NCI-H1417 (cell line): Measurements from ENCODE around the gene NADSYN1.

ENCODE experiments used
- DNase-seq, 3 experiments: peaks; one replicate each; lab custom pipeline; 2025; lab: John Stamatoyannopoulos, UW

NADSYN1 gene

DNA sequence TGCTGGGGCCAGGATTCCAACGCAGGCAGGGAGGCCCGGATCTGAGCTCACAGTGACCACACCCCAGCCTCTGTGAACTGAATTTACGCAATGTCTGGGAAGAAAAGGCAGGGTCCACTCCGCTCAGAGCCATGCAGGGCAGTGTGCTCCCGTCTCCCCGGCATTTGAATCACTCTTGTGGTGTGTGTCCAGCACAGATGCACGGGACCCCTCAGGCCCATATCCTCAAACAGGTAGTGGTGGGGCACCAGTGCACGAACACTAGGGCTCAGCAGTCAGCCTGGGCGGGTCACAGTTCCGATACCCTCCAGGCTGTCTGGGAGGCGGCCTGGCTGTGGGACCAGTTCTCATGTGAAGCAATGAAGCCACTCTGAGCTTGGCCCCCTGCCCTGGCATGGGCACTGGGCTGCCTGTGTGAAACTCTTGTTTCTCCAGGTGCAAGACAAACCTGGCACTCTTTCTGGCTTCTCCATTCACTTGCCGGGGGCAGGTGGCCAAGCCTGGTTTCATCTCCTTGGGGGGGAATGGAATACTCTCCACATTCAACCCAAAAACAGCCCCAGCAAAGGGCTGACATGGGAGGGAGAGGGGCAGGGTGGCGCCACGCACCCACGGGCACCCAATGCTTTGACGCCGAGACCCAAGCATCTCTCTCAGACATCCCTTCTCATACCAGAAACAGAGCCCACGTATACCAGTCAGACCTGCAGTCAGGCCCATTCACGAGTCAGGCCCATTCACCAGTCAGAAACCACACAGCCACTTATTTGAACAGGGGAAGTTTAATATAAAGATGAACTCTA lies 19.2 kb upstream of the NADSYN1 start:
- DNase-seq = no peak

GRCh38 chr11:71434576-71435130 lies 18.4 kb upstream of the NADSYN1 start:
- no peak for DNase-seq

- no peak for DNase-seq
Measured at GRCh38 chr11:71435278-71435951, 17.6 kb upstream of the NADSYN1 start.

DNA sequence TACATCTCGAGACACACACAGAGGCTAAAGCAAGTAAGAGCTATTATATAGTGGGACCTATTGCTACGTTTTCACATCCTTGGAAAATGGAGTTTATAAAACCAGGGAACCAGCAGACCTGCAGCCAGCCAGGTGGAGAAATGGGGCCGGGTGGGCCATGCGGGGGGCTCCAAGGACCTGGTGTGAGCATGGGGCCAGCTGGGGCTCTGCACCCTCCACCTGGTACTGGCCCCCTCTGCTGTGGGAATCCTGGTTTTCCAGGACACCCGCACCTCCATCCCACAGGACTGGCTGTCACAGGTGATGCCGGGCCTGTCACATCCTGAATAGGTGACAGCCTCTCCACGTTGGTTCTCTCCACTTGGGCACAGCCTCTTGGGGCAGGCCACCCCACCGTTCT lies 16.1 kb upstream of the NADSYN1 start:
- no peak for DNase-seq

- no peak for DNase-seq
Measured at GRCh38 chr11:71437399-71437798, 15.6 kb upstream of the NADSYN1 start.

- DNase-seq = no peak
Measured at GRCh38 chr11:71437879-71438278, 15.1 kb upstream of the NADSYN1 start.

DNA sequence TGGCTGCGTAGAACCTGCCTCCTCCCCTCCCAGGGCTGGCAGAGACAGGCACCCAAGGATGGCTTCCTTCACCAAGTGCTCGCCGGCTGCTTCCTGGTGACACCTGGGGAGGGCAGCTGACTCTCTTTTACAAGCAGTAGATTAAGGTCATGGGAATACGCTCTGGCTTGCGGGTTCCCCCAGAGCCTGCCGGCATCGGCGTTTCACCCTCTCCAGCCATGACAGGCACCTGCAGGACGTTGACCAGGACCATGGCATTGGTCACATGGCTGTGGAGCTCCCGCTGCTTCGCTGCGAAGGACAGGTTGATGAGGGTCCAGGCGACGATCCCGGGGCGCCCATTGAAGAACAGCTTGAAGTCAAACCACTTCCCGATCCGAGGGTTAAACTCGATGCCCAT lies 14.4 kb upstream of the NADSYN1 start:
- DNase-seq = no peak

- DNase-seq = no peak
Measured at GRCh38 chr11:71440021-71440755, 12.8 kb upstream of the NADSYN1 start.

- no peak for DNase-seq
Measured at GRCh38 chr11:71441251-71441650, 11.8 kb upstream of the NADSYN1 start.

GRCh38 chr11:71442123-71442522 lies 10.9 kb upstream of the NADSYN1 start:
- DNase-seq = no peak

DNA sequence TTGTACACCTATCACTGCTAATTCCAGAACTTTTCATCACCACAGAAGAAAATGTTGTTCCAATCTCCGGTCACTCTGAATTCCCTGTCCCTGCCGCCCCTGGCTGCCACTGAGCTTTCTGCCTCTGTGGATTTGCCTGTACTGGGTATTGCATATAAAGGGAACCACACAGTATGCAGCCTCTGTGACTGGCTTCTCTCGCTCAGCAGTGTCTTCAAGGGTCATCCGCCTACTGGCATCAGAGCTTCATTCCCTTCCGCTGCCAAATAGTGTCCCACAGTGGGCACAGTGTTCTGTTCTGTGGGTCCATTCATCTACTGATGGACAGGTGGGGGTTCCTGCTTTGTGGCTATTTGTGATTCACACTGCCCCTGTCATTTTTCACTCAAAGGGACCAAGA lies 10.1 kb upstream of the NADSYN1 start:
- DNase-seq = no peak

DNA sequence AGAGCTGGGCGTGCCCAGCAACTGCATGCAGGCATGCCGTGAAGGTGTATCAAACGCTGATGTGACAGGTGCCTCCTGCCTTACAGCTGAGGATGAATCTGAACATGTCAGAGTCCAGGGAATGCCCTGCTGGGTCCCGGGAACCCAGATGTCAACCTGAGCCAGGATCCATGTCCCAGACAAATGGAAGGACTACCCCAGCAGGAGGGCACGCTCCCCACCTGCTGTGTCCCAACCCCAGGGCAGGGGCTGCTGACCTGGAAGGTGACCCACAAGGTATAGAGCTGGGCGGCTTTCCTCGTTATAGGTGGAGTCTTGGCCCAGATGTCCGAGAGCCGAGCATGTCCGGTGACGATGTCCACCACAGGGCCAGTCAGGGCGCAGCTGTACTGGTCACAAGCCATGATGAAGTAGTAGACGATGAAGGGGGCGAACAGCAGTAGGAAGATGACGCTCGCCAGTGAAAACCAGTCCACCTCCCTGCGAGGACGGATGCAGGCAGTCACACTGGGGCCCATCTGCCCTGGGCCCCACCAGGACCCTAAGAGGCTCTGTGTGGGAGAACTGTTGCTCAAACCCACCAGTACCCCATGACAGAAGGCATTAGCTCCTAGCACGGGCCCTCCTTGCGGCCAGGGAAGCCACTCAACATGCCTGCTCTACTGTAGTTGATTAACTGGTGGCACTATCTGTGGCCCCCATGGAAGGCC lies 9.1 kb upstream of the NADSYN1 start:
- DNase-seq = no peak

DNA sequence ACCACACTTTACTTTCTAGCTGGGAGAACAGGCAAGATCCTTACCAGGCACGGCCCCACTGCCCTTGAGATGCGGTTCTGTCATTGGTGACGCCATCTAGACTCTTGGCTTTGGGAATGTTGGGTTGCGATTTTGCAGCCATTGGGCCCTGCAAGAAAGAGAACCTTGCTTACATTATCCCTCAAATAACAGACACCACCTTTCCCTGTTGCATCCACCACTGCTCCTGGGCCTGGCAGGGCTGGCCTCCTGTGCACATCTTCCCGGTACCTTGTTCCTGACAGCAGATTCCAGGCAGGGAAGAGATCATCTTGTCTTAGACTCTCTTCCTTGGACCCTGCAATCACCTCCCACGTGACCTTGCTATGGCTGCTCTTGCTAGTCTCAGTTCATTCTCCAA lies 8.2 kb upstream of the NADSYN1 start:
- no peak for DNase-seq

DNA sequence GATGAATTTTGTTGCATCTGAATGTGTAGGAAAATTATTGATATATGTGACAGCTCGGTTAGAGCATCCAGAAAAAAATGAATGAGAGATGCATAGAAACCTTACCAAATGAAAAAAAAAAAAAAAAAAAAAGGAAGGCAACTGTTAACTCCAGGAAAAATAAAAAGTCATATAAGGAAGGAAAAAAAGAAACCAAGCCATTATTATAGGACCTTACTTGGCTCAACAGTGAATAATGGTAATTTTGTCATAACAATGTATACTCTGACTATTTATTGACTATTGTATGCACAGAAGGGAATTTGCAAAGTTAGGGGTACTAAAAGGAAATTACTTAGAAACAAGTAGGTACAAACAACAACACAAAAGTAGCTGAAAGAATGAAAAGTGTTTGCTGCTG lies 6.9 kb upstream of the NADSYN1 start:
- no peak for DNase-seq

DNA sequence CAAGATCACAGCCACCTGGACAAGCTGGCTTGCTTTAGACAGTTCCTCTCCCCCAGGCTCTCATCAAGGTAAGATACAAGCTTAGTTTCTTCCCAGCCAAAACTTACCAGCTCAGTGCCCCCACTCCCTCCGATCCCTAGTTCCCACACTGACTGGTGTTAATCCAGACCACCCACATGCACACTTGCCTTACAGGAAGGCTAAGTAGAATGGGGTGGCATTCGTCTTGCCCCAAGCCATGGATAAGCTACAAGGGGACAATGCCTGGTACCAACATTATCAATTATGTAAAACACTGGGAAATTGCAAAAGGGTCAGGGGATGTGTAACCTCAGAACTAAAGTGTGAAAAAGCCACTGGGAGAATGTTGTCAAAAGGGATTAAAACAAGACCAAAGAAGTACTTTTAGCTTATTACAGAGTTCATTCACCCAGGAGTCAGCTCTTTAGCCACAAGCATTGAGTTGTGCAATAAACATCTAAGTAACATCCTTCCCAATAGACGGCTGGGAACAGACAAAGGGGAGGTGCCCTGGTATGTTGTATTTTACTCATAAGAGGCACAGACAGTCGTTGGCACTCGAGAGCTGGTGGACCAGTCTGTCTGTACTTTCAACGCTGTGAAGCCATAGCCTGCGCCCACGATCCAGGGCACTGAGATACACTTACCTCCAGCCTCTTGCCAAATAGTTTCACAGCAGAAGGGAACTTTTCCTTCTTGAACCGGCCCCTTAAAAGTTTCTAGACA lies 5.9 kb upstream of the NADSYN1 start:
- DNase-seq = no peak

GRCh38 chr11:71447791-71448256 lies 5.2 kb upstream of the NADSYN1 start:
- DNase-seq = peak in 2 of 3 experiments; percentile 40 to 91

GRCh38 chr11:71448257-71449171 lies 4.5 kb upstream of the NADSYN1 start, which contains the start of gene DHCR7:
TSS of gene DHCR7 (minus strand) at chr11:71448393. CDS start at chr11:71444952, 3,441 bp downstream.
- DNase-seq = peak; percentile 96 to 98 (median 98)

DNA sequence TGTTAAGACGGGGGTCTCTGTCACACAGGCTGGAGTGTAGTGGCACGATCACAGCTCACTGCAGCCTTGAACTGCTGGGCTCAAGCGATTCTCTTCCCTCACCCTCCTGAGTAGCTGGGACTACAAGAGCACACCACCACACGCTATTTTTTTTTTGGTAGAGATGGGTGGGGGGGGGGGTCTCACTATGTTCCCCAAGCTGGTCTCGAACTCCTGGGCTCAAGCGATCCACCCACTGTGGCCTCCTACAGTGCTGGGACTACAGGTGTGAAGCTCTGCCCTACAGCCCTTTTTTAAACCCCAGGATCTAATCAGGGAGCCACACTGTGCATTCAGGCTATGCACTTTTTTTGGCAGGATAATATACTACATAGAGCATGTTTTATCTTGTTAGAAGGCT lies 3.4 kb upstream of the NADSYN1 start:
- DNase-seq = peak in 1 of 3 experiments; percentile 22

DNA sequence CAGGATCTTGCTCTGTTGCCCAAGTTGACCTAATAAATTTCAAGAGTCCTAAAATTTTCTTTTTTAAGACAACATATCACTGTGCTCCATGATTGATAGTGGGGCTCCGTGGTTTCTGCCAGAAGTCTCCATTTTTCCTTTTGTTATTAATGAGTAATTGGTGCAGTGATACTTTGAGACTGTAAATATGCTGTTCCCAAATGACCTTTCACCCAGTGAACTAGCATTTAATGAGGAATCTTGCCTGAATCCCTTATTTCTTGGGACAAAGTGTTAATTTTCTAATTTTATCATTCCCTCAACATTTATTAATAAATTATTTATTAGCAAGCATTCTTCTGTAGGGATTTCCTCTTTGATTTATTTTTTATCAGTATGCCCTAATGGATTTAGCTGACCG lies 2.5 kb upstream of the NADSYN1 start:
- DNase-seq = no peak

DNA sequence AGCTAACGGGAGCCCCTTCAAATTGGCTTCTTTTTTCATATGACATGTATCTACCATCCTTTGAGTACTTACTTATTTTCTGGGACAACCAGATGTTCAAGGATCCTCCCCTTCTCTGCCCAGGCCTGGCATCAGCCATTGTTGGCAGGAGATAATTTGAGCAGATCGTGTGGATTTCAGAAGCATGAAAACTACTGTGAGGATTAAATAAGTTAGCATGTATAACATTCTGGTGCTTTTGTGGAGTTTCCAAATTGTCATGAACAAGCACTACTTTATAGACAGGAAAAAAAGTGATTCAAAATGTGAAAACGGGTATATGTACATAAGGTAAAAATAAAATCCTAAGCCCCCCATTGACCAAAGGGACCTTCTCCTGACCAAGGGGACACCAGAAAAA lies 2.1 kb upstream of the NADSYN1 start:
- no peak for DNase-seq
